K562 (cell line): ENCODE data around the gene UBAP2.

Experiments
- CHD1 ChIP-seq: fragments of 200-600 bp; sonication (generic); IDR thresholded peaks from one replicate; pipeline ENCODE4 v1.6.1; 2012; ENCODE audit warnings: mild to moderate bottlenecking, moderate library complexity, low read length, inconsistent platforms
- EZH2 ChIP-seq: IDR thresholded peaks from 2 replicates; pipeline ENCODE4 v1.6.1; 2012; ENCODE audit warnings: low read depth, mild to moderate bottlenecking, inconsistent platforms, low read length, borderline replicate concordance
- POLR2AphosphoS5 ChIP-seq: IDR thresholded peaks from 2 replicates; pipeline ENCODE4 v1.6.1; 2011; ENCODE audit warnings: mild to moderate bottlenecking, low read depth, low read length, moderate library complexity; ENCODE audit not compliant: control insufficient read depth, insufficient read depth
- SIX5 ChIP-seq, 2 experiments: IDR thresholded peaks; 2 replicates each; pipeline ENCODE4 v1.6.1; 2011; ENCODE audit warnings: low read length in 2 of 2, borderline replicate concordance in 1 of 2, low read depth in 1 of 2, mild to moderate bottlenecking in 1 of 2, moderate library complexity in 1 of 2; ENCODE audit not compliant: insufficient read depth in 1 of 2
- SMARCC2 ChIP-seq: fragments of 450-650 bp; IDR thresholded peaks from 2 replicates; pipeline ENCODE4 v1.6.1; 2017; ENCODE audit warnings: antibody characterized with exemption, moderate library complexity, mild to moderate bottlenecking, low read depth
- ZNF133 ChIP-seq: fragments of 250-450 bp; sonication (Bioruptor Pico); IDR thresholded peaks from 2 replicates; pipeline ENCODE4 v1.4.0; 2020; ENCODE audit warnings: mild to moderate bottlenecking

DNA sequence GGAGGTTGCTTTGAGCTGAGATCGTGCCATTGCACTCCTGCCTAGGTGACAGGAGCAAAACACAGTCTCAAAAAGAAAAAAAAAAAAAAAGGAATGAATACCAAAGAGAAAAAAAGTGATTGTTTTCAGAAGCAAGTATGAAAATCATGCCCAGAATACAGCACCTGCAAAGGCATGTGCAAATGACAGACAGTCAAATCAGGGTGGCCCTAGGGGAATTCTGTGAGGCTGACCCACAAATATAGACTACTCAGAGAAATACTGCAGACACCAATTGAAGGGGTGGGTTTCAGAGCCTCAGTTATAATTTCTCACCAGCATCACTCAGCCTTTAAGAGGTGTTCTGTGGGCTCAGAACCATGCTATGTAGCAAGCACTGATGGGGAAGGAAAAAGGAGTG lies 49.2 kb upstream of the UBAP2 start:
- TF ChIP-seq CHD1 (no peak), SIX5 (IDR thresholded peaks at IDR 0.05; ENCODE audit: borderline replicate concordance in 1 of 2, insufficient read depth in 1 of 2, low read depth in 1 of 2, low read length in 2 of 2) (no peak), EZH2 (no peak), POLR2AphosphoS5 (no peak), SMARCC2 (no peak), ZNF133 (CRISPR knock-in tag) (no peak)
